IMR-90 (cell line): ENCODE data around the gene CENPVL2.
"Not testable (repeated sequence)": the region's sequence is repeated elsewhere in the genome, so short reads cannot be mapped to it uniquely, and the experiment has no call there.

ENCODE experiments used
- CTCF ChIP-seq: conservative IDR thresholded peaks from 2 replicates; pipeline ENCODE4 v1.5.1; 2012; ENCODE audit warnings: mild to moderate bottlenecking, low read depth, low read length, improper control_type of control experiment
- POLR2A ChIP-seq: IDR thresholded peaks from 2 replicates; pipeline ENCODE4 v1.6.1; 2012; ENCODE audit warnings: mild to moderate bottlenecking, low read depth, low read length
- RCOR1 ChIP-seq: IDR thresholded peaks from 2 replicates; pipeline ENCODE4 v1.6.1; 2012; ENCODE audit warnings: mild to moderate bottlenecking, low read length, improper control_type of control experiment; ENCODE audit not compliant: insufficient replicate concordance

- not testable (repeated sequence) for TF ChIP-seq CTCF, RCOR1, POLR2A
Measured at GRCh38 chrX:51712943-51713647, 30.5 kb upstream of the CENPVL2 start.
